ENCODE data around the gene DDX54. TPM values are rescaled to one million over a fixed set of nuclear protein-coding genes. Genes with fewer than 3 reads are reported as not detected.

DDX54 gene
- total and polyA plus RNA-seq, 7 donors, result 53.6 to 93.5 (median 79.4) TPM

DNA sequence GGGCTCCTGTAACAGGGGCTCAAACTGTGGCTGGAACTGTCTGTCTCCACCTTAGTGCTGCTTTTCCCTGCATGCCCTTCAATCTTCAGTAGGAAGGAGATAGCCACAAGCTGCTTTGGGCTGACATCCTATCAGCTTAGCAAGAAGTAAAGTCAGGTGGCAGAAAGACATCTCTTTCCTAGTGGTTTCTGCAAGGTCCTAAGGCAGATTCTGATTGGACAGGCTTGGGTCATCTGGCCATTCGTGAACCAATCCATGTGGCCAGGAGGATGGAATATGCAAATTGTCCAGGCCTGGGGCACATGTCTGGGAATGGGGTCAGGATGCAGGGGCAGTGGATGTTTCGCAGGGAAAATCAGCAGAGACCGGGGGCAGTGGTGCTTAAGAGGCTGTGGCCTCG lies 5.5 kb upstream of the DDX54 start:
- intact Hi-C loops (cut with DNase I), result loop anchor here in 1 of 2 donors (5.0 kb wide), 1 partner anchor 237 kb away; no protein-coding TSS in a partner anchor
- TF ChIP-seq, protein P1, sequence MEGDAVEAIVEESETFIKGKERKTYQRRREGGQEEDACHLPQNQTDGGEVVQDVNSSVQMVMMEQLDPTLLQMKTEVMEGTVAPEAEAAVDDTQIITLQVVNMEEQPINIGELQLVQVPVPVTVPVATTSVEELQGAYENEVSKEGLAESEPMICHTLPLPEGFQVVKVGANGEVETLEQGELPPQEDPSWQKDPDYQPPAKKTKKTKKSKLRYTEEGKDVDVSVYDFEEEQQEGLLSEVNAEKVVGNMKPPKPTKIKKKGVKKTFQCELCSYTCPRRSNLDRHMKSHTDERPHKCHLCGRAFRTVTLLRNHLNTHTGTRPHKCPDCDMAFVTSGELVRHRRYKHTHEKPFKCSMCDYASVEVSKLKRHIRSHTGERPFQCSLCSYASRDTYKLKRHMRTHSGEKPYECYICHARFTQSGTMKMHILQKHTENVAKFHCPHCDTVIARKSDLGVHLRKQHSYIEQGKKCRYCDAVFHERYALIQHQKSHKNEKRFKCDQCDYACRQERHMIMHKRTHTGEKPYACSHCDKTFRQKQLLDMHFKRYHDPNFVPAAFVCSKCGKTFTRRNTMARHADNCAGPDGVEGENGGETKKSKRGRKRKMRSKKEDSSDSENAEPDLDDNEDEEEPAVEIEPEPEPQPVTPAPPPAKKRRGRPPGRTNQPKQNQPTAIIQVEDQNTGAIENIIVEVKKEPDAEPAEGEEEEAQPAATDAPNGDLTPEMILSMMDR (IDR thresholded peaks at IDR 0.05), result no peak
- H3K27me3 ChIP-seq (ENCODE audit: insufficient read depth in 3 of 3, low read length in 2 of 3), result no peaks in the 10 kb centered on the region
- peak in 1 of 4 donors; percentile 23 for ATAC-seq
- H3K9me3 ChIP-seq, result no peaks in the 10 kb centered on the region
- DNase-seq, result no peak
- no peak overlapping the region for H3K27ac ChIP-seq
- WGBS, 3 donors, result 87 to 93% (median 91%) methylated on average over 4 of the region's 4 CpGs
- peaks cover 4 to 27% of the 10 kb centered on the region in 2 donors for H3K36me3 ChIP-seq (ENCODE audit: insufficient read depth in 1 of 2, low read depth in 1 of 2)
- no peak overlapping the region for H3K4me3 ChIP-seq
- H3K4me1 ChIP-seq, result peaks cover 22% of the 10 kb centered on the region

DNA sequence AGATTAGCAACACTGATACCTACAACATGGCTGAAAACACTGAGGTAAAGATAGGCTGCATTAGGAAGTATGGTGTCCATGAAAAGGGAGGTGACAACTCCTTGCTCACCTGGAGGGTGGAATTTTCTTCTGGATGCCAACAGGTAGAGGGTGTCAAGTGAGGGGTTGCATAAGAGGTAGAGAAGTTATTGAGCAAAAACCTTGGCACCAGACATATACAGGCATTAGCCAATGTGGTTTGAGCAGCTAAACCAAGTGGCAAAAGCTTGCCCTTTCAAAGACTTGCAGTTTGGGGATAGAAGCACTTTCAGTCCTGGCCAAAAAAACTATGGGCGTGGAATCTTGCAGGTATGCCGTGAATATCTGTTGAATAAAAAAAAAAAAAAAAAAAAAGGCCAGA lies 4.1 kb upstream of the DDX54 start:
- DNase-seq (no peak), ATAC-seq (no peak)
- Histone ChIP-seq H3K4me1 (peaks cover 17% of the 10 kb centered on the region), H3K27me3 (ENCODE audit: insufficient read depth in 3 of 3, low read length in 2 of 3) (no peaks in the 10 kb centered on the region), H3K36me3 (ENCODE audit: insufficient read depth in 1 of 2, low read depth in 1 of 2) (peaks cover 4 to 27% of the 10 kb centered on the region in 2 donors), H3K9me3 (no peaks in the 10 kb centered on the region), H3K4me3 (no peak overlapping the region), H3K27ac (no peak overlapping the region)
- 88 to 97% (median 91%) methylated on average over 2 of the region's 2 CpGs for WGBS, 3 donors
- TF ChIP-seq, protein P1 (IDR thresholded peaks at IDR 0.05), result no peak
- intact Hi-C loops (cut with DNase I), result loop anchor here (5.0 to 10.0 kb wide), 2 partner anchors 33 to 175 kb away; partner anchors contain the start of gene TPCN1 (in 1 of the 2)

DNA sequence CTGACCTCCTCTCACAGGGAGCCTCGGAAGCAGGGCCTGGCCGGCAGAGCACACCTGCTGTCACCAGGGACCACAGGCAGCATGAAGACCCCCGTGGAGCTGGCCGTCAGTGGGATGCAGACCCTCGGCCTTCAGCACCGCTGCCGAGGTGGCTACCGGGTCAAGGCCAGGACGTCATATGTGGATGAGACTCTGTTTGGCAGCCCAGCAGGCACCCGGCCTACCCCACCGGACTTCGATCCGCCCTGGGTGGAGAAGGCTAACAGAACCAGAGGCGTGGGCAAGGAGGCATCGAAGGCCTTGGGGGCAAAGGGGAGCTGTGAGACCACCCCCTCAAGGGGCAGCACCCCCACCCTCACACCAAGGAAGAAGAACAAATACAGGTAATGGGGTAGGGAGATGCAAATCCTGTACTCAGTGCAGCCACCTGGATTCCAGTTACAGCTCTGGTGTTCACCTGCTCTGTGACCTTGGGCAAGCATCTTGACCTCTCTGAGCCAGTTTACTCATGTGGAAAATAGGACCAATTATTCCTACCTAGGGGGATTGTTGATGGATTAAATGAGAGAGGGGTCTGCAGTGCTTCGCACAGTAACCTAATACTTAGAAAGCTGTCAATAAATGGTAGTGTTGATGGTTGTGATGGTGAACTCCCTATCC lies 1.5 kb upstream of the DDX54 start:
- intact Hi-C loops (cut with DNase I), result loop anchor here (5.0 to 10.0 kb wide), 2 partner anchors 36 to 178 kb away; partner anchors contain the start of gene TPCN1 (in 1 of the 2)
- 71 to 80% (median 75%) methylated on average over 16 of the region's 16 CpGs for WGBS, 3 donors
- Histone ChIP-seq H3K36me3 (ENCODE audit: insufficient read depth in 1 of 2, low read depth in 1 of 2) (peaks cover 11 to 31% of the 10 kb centered on the region in 2 donors), H3K9me3 (no peaks in the 10 kb centered on the region), H3K4me3 (peak overlapping the region; percentile 93), H3K27me3 (ENCODE audit: insufficient read depth in 3 of 3, low read length in 2 of 3) (no peaks in the 10 kb centered on the region), H3K4me1 (peaks cover 20% of the 10 kb centered on the region), H3K27ac (no peak overlapping the region)
- TF ChIP-seq, protein P1 (IDR thresholded peaks at IDR 0.05), result no peak
- ATAC-seq (no peak), DNase-seq (no peak)

DNA sequence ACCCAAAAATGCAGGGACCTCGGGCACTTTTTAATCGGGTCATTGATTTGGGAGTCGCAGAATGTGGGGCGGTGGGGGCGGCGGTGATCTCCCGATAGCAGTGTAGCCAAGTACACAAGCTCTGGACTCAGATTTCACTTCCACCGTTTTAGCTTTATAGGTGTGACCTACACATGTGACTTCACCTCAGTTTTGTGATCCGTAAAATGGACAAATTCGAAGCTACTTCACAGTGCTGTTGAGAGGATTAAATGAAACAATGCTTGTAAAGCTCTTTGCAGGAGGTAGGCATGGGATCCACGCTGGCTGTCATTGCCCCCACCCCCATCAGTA lies 721 bp upstream of the DDX54 start:
- 5 to 6% (median 5%) methylated on average over 11 of the region's 11 CpGs for WGBS, 3 donors
- H3K27ac ChIP-seq, result peak overlapping the region; percentile 98
- H3K4me1 ChIP-seq, result peaks cover 20% of the 10 kb centered on the region

More for the DNA sequence above, 721 bp upstream of the DDX54 start:
- intact Hi-C loops (cut with DNase I), result loop anchor here (5.0 to 10.0 kb wide), 2 partner anchors 36 to 179 kb away; partner anchors contain the start of gene TPCN1 (in 1 of the 2)
- Histone ChIP-seq H3K36me3 (ENCODE audit: insufficient read depth in 1 of 2, low read depth in 1 of 2) (peaks cover 9 to 24% of the 10 kb centered on the region in 2 donors), H3K4me3 (peak overlapping the region; percentile 93), H3K27me3 (ENCODE audit: insufficient read depth in 3 of 3, low read length in 2 of 3) (no peaks in the 10 kb centered on the region), H3K9me3 (no peaks in the 10 kb centered on the region)
- ATAC-seq, result peak in 1 of 4 donors; percentile 0
- no peak for DNase-seq
- TF ChIP-seq, protein P1 (IDR thresholded peaks at IDR 0.05), result no peak

Measured in psoas muscle (tissue), 8 donors.